ENCODE measurements around the gene TNIK.

- no peak for TF ChIP-seq EZH2 (IDR thresholded peaks at IDR 0.05; ENCODE audit: borderline replicate concordance, low read length)
- no peak for TF ChIP-seq CTCF (IDR thresholded peaks at IDR 0.05; ENCODE audit: low read length)
Measured at GRCh38 chr3:171258316-171258715, 201.9 kb downstream of the TNIK start.

Data from OCI-LY1 (cell line).